ENCODE data around the gene ST6GAL1. TPM values are rescaled to one million over a fixed set of nuclear protein-coding genes. Genes with fewer than 3 reads are reported as not detected.
"Not testable (repeated sequence)": the region's sequence is repeated elsewhere in the genome, so short reads cannot be mapped to it uniquely, and the experiment has no call there.

ST6GAL1 gene
- total and polyA plus RNA-seq, 11 donors = 19.4 to 120 (median 69.9) TPM

DNA sequence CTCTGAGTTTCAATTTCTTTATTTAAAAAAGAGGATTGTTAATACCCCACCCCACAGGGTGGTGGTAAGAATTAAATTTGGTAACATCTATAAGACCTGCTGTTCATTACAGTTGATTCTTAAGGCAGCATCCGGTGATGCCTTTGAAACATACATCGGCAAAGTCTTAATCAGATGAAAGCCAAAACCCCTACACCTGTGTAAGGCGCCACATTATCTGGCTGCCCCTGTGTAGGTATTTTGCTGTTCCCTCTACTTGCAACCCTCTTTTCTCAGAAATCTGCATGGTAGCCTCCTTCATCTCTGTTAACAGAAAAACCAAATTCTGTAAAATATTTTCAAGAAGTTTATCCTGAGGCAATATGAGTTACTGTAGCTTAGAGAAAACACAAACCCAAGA lies 90.0 kb downstream of the ST6GAL1 start:
- H3K4me1 ChIP-seq = peaks cover 0 to 40% (median 26%) of the 10 kb centered on the region in 12 donors
- no peak overlapping the region for H3K4me3 ChIP-seq
- ATAC-seq (no peak), DNase-seq (no peak)
- intact Hi-C loops (cut with DNase I) = no loop called here
- WGBS, 4 donors = 92 to 98% (median 96%) methylated on average over 3 of the region's 3 CpGs
- no peak overlapping the region for H3K27ac ChIP-seq
- TF ChIP-seq, protein P1, sequence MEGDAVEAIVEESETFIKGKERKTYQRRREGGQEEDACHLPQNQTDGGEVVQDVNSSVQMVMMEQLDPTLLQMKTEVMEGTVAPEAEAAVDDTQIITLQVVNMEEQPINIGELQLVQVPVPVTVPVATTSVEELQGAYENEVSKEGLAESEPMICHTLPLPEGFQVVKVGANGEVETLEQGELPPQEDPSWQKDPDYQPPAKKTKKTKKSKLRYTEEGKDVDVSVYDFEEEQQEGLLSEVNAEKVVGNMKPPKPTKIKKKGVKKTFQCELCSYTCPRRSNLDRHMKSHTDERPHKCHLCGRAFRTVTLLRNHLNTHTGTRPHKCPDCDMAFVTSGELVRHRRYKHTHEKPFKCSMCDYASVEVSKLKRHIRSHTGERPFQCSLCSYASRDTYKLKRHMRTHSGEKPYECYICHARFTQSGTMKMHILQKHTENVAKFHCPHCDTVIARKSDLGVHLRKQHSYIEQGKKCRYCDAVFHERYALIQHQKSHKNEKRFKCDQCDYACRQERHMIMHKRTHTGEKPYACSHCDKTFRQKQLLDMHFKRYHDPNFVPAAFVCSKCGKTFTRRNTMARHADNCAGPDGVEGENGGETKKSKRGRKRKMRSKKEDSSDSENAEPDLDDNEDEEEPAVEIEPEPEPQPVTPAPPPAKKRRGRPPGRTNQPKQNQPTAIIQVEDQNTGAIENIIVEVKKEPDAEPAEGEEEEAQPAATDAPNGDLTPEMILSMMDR (IDR thresholded peaks at IDR 0.05) = no peak
- TF ChIP-seq POLR2A (IDR thresholded peaks at IDR 0.05) = no peak
- H3K9me3 ChIP-seq = peaks cover 0 to 3% (median 0%) of the 10 kb centered on the region in 12 donors
- no peaks in the 10 kb centered on the region for H3K36me3 ChIP-seq
- no peaks in the 10 kb centered on the region for H3K27me3 ChIP-seq

DNA sequence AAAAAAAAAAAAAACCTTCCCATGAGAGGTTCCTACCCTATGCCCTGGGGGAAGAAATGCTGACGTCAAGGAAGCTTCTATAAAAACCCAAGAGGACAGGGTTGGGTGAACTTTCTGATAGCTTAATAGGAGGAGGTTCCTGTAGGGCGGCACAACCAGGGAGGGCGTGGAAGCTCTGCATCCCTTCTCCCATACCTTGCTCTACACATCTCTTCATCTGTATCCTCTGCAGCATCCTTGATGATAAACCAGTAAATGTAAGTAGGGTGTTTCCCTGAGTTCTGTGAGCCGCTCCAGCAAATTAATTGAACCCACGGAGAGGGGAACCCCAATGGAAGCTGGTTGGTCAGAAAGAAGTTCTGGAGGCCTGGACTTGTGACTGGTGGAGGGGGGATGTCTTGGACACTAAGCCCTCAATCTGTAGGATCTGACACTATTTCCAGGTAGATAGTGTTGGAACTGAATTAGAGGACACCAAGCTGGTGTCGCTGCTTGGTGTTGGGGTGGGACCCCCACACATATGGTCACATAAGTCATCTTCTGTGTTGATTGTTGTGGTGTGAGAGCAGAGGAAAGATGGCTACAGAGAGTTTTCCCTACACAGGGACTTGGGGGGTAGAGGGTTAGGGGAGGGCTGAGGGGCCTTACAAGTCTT lies 91.5 kb downstream of the ST6GAL1 start:
- ATAC-seq = no peak
- no peak overlapping the region for H3K4me3 ChIP-seq
- peaks cover 0 to 3% (median 0%) of the 10 kb centered on the region in 12 donors for H3K9me3 ChIP-seq
- DNase-seq = no peak
- no peak for TF ChIP-seq POLR2A (IDR thresholded peaks at IDR 0.05)
- TF ChIP-seq, protein P1 (IDR thresholded peaks at IDR 0.05) = no peak
- 94 to 96% (median 95%) methylated on average over 6 of the region's 6 CpGs for WGBS, 4 donors
- H3K27me3 ChIP-seq = no peaks in the 10 kb centered on the region
- intact Hi-C loops (cut with DNase I) = no loop called here
- H3K4me1 ChIP-seq = peaks cover 0 to 42% (median 23%) of the 10 kb centered on the region in 12 donors
- no peaks in the 10 kb centered on the region for H3K36me3 ChIP-seq
- no peak overlapping the region for H3K27ac ChIP-seq

DNA sequence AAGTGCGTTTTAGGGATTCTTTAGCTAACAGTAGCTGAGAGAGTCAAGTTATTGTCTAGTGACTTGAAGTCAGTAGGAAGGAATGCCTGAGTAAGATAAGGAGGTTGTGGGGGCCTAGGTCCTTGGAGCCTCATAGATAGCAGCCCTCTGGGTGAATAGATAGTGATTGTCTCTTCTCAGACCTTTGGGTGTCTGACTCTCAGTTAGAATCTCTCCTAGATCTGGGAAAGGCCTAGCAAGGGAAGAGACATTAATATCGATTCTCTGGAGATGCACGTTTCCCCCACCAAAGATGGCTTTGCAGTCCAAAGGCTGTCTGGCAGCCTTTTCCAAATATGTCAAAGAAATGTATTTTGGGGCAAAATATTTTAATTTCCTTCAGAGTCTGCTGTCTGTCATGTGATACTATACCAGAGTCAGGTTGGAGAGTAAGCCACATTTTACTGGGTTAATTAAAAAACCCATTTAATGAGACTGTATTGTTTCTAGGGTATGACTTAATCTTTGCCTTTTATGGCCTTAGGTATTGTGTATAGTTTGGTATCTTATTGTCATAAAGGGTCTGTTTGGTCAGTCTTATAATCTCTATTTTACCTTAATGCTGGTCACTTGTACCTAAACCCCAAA lies 92.2 kb downstream of the ST6GAL1 start:
- WGBS, 4 donors = 86 to 92% (median 88%) methylated on average over 3 of the region's 3 CpGs
- intact Hi-C loops (cut with DNase I) = no loop called here

DNA sequence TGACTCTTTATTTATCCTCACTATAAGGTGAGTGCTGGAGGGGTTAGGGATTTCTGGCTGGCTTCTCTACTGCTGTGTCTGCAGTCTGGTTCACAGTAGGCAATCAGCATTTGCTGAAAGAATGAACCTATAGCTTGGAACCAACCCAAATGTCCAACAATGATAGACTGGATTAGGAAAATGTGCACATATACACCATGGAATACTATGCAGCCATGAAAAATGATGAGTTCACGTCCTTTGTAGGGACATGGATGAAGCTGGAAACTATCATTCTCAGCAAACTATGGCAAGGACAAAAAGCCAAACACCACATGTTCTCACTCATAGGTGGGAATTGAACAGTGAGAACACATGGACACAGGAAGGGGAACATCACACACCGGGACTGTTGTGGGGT lies 93.0 kb downstream of the ST6GAL1 start:
- ATAC-seq; H3K9me3 ChIP-seq; intact Hi-C loops (cut with DNase I); DNase-seq; H3K27ac ChIP-seq; H3K27me3 ChIP-seq; H3K4me3 ChIP-seq; H3K36me3 ChIP-seq: not testable (repeated sequence)
- 45 to 100% (median 88%) methylated on average over 2 of the region's 2 CpGs for WGBS, 4 donors
- H3K4me1 ChIP-seq = peaks cover 0 to 43% (median 9%) of the 10 kb centered on the region in 12 donors

More for the DNA sequence above, 92.2 kb downstream of the ST6GAL1 start:
- no peak for DNase-seq
- Histone ChIP-seq H3K4me1 (peaks cover 0 to 42% (median 17%) of the 10 kb centered on the region in 12 donors), H3K36me3 (no peaks in the 10 kb centered on the region), H3K27me3 (no peaks in the 10 kb centered on the region), H3K4me3 (no peak overlapping the region), H3K27ac (no peak overlapping the region), H3K9me3 (peaks cover 0 to 3% (median 0%) of the 10 kb centered on the region in 12 donors)
- no peak for ATAC-seq
- TF ChIP-seq POLR2A (IDR thresholded peaks at IDR 0.05) = no peak
- TF ChIP-seq, protein P1 (IDR thresholded peaks at IDR 0.05) = no peak

Data from heart left ventricle (tissue), 16 donors.